GM18502 (cell line): ENCODE results near the gene BTN1A1.
"Not testable (repeated sequence)": the region's sequence is repeated elsewhere in the genome, so short reads cannot be mapped to it uniquely, and the experiment has no call there.

ENCODE experiments used
- ATAC-seq: cut with Tn5 transposase; IDR thresholded peaks from one replicate; pipeline ENCODE4 v1.9.1; 2021; ENCODE audit warnings: mild to moderate bottlenecking; ENCODE audit not compliant: unreplicated experiment, poor library complexity

BTN1A1 gene

DNA sequence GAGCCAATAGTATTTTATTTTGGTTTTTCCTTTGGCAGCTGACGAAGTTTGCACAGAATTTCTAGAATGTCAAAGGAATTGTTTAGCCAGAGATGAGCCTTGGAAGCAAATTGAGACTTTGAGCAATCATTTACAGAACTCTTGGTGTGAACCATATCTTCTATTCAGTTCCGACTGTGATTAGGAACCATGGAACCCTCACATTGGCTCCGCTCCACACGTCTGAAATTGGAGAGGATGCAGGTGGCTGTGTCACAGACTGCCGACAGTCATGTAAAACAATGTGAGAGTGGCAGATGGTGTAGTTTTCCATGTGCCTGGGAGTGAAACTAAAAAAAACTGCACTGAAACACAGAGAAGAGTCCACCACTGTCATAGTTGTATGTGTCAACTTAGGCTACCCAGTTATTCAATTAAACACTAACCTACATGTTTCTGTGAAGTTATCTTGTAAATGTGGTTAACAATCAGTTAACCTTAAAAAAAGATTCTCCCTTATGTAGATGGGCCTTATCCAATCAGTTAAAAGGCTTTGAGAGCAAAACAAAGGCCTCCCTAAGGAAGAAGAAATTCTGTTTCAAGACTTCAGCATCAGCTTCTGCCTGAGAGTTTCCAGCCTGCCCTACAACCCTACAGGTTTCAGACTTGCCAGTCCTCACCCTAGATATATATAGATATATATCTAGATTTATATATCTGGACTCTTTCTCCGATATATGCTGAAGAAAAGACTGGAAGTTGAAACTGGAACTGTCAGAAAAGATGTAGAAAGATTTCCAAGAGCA is 34.8 kb downstream of the BTN1A1 start:
- ATAC-seq: no peak

DNA sequence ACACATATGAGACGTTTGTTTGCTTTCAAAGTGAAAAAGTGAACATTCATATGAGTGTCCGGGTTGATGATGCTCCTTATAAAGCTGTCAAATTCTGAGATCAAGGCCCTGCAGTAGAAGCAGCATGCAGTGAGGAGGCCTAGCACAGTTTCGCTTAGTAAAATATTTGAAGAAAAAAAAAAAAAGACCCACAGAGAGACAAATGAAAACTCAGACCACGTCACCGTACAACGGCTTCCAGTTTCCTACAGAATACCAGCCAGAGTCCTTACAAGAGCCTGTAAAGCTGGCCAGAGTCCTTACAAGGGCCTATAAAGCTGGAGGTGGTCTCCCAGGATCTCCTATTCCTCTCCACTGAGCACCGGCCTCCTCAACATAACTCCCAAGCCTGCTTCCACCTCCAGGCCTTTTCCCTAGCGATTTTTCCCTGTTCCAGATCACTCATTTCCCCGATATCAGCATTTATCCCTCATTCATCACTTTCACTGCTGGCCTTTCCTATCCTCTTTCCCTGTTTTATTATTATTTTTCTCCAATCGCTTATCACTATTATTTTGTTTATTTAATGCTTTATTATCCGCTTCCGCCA is 36.6 kb downstream of the BTN1A1 start:
- ATAC-seq: no peak

DNA sequence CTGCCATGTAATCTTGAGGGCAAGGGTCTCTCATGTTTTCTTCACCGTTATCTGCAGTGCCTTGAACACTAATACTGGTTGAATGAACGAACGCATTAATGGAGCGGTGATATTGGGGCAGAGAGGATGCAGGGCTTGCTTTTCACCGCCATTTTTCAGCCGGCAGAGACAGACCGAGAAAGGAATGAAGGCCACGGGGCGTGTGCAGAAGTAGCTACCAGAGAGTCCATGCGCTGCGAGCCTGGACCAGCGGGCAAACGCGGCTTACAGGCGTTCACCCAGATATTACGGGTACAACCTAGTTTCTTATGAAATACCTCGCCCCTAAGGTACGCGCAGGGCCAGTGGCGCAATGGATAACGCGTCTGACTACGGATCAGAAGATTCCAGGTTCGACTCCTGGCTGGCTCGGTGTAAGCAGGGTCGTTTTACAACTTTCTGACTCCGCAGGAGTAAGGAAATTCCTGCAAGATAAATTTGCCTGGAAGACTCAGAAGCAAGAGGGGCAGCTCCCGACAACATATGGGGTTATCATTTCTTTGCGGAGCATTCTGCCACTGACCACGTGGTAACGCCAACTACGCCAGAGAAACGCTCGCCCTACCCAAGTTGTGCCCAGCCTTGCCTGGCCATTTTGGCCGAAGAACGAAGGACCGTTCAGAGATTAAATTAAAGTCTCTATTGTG is 37.2 kb downstream of the BTN1A1 start:
- peak; percentile 49 for ATAC-seq

- peak; percentile 60 for ATAC-seq
These were observed 37.9 kb downstream of the BTN1A1 start, which contains the start of gene HMGN4 for GRCh38 chr6:26537846-26538571. Gene HMGN4 (plus strand): TSS chr6:26538366. CDS start chr6:26545207, 6,841 bp downstream.

- ATAC-seq: no peak
These were observed 38.4 kb downstream of the BTN1A1 start for GRCh38 chr6:26538572-26538902.

- no peak for ATAC-seq
These were observed 39.0 kb downstream of the BTN1A1 start for GRCh38 chr6:26539071-26539615.

DNA sequence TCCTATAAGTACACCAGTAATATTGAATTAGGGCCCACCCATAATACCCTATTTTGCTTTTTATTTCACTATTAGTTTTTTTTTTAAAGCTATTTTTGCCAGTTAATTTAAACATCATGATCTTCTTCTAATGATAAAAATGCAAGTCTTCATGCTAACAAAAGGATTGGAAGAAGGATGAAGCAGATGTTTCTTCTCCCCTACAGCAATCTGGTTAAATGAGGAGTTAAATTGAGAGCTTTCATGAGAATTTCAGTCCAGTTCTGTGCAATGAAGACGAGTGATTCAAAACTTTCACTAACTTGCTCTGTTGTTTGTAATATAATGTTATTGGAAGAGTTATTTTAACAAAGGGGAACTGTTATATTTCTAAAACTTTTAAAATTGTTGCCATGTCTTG is 41.5 kb downstream of the BTN1A1 start:
- ATAC-seq: no peak

DNA sequence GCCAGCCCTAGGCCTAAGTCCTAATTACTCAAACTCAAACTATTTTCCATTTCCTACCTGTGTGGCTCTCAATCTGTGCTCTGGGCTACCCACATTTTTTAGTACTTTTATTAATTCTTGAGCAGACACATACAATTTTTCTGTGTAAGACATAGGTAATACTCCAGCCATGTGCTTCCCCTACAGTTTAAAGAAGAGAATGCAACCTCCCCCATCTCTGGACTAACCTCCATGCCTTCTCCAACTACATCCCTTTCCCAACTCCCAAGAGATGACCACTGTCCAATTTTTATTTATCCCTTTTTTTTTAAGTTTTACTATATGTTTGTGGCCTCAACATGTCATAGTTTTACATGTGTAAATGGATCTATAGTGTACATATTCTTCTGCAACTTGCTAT is 43.9 kb downstream of the BTN1A1 start:
- ATAC-seq: no peak

DNA sequence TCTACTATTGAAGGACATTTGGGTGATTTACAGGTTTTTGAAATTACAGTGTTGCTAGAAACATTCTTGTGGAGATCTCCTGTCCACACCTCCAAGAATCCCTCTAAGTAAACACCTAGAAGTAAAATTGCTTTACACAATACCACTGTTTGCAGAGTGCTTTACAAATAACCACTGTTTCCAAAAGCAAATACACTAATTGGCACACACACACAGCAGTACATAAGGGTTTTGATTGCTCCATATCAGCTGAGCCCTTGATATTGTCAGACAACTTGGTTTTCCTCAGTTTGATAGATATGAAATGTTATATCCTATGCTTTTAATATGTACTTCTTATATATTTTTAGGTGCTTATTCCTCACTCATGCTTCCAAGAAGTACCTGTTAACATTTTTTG is 44.4 kb downstream of the BTN1A1 start:
- ATAC-seq: no peak

- no peak for ATAC-seq
These were observed 45.5 kb downstream of the BTN1A1 start for GRCh38 chr6:26545627-26546026.

GRCh38 chr6:26547363-26547762 is 47.3 kb downstream of the BTN1A1 start:
- ATAC-seq: not testable (repeated sequence)

DNA sequence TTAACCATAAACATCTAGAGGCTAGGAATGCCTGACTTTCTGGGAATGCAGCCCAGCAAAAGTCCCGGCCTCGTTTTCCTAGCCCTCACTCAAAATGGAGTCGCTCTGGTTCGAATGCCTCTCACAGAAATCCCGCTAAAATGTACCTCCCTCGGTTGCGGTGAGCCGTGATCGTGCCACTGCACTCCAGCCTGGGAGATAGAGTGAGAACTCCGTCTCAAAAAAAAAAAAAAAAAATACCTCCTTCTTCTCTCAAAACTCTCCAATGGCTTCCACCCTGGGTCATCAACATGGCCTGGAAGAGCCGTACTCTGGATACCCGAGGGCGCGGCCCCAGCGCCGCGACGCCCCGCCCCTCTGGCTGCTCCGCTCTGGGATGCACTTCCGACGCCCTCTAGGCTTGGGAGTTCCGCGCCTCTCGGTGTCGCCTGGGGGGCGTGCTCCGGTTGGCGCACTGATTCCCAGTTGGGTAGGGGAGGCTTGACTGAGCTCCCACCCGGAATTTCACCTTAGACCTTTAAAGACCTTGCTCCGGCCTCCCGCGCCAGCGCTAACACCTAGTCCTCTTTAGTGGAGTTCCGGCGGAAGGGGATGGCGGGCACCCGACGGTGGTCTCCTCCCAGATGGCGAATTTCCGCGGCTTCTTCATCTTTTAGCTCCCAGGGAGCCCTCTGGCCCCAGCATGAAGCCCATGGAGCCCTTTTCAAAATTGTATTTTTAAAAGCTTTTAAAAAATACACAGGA is 50.3 kb downstream of the BTN1A1 start:
- ATAC-seq: peak; percentile 39

DNA sequence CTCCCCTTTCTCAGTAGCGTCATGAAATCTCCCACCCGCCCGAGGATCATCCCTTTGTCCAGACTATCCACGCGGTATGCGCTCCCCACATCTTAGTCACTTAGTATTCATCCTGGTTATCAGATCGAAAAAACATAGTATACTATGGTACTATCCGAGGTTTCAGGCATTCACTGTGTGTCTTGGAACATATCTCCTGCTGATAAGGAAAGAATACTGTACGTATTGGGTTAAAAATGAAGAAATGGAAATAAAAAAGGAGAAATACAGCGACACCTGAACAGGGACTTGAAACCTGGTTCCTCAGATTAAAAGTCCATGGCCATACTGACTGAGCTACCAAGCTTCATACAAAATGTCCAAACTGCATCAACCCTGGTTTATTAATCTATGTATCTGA is 52.1 kb downstream of the BTN1A1 start:
- ATAC-seq: no peak

DNA sequence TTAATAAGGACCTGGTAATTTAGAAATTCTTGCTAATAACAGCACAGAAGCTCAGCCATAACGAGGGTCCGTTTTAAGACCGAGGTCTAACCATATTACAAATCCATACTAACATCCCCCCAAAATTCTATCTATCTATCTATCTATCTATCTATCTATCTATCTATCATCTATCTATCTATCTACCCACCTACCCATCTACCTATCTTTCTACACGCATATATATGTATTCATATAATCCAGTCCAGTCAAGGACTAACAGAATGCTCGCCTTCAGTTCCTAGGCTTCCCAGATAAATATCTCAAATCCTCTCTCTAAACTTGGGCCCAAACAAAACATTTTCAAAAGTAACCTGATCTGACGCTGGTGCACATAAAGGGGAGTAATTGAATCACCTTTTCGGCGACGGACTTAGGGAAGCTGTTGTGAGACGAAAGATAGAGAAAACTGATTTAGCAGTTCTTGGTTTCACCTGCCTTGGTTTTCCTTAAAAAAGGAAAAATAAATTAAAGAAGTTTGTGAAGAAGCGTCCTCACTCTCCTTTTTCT is 52.6 kb downstream of the BTN1A1 start:
- ATAC-seq: no peak

- peak; percentile 32 for ATAC-seq
These were observed 53.1 kb downstream of the BTN1A1 start for GRCh38 chr6:26553264-26553634.

- ATAC-seq: peak; percentile 43
These were observed 53.7 kb downstream of the BTN1A1 start for GRCh38 chr6:26553635-26554446.

DNA sequence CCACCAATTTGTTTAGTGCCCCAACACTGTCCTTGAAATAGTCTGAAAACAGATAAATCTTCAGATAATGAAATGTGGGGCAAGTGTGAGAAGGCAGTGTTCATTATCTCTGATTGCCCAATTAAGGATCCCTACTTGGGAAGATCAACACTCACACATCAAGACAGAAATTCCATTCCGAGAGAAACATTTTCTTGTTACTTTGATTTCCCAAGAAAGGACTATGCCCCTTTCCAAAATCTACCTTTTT is 54.3 kb downstream of the BTN1A1 start:
- ATAC-seq: peak; percentile 2

- peak; percentile 34 for ATAC-seq
These were observed 54.8 kb downstream of the BTN1A1 start for GRCh38 chr6:26554697-26555504.
